NCI-H1436 treated with DMSO at 0.1 percent for 48 hours (cell line): ENCODE measurements around the gene CCDC127.
"Not testable (repeated sequence)": the region's sequence is repeated elsewhere in the genome, so short reads cannot be mapped to it uniquely, and the experiment has no call there.

Experiments
- DNase-seq: peaks from one replicate; lab custom pipeline; 2025; lab: John Stamatoyannopoulos, UW

CCDC127 gene

GRCh38 chr5:203246-203930 lies 14.6 kb downstream of the CCDC127 start:
- DNase-seq = no peak

GRCh38 chr5:201672-202071 lies 16.3 kb downstream of the CCDC127 start:
- DNase-seq = no peak

DNA sequence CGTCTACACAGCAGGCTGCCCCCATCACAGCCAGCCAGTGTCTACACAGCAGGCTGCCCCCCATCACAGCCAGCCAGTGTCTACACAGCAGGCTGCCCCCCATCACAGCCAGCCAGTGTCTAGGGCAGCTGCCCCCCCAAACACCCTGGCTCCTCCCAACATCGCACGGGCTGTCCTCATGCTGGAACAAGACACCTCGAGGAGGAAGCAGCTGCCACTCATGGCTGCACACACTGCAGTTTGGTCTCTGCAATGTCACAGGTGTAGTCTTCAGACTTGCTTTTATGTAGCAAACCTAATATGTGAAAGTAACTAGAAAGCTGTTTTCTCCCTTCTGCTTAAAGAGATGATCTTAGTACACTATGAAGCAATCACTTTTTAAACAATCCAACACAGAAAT lies 17.0 kb downstream of the CCDC127 start:
- DNase-seq = no peak

DNA sequence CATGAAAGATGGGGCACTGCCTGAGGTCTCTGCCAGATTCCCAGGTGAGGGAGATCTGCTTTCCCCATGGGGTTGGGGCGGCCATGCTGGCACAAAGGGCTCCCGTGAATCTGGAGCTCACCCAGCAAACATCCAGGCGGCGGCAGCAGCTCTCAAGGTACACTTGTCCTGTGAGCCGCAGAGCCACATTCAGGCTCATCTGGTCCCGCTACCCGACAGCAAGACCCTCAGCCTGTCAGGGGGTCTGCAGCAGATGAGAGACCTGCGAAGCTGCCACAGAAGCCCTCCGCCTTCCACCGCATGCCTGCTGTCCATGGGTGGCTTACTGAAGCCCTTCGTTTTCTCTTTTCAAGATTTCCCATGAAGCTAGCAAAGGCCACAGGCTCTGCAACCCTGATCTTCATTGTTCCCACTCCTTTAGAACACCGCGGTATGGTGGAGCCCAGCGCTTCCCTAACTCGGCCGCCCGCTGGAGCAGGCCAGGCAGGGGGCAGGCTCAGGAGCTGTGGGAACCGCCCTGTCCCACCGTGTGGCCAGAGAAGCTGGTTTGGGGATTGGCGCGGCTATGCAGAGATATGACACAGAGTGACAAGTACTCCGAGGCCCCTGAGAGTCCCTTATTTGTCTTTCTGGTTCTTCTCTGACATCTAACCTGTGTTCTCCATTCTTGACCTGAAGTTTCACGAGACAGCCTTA lies 17.9 kb downstream of the CCDC127 start:
- no peak for DNase-seq

DNA sequence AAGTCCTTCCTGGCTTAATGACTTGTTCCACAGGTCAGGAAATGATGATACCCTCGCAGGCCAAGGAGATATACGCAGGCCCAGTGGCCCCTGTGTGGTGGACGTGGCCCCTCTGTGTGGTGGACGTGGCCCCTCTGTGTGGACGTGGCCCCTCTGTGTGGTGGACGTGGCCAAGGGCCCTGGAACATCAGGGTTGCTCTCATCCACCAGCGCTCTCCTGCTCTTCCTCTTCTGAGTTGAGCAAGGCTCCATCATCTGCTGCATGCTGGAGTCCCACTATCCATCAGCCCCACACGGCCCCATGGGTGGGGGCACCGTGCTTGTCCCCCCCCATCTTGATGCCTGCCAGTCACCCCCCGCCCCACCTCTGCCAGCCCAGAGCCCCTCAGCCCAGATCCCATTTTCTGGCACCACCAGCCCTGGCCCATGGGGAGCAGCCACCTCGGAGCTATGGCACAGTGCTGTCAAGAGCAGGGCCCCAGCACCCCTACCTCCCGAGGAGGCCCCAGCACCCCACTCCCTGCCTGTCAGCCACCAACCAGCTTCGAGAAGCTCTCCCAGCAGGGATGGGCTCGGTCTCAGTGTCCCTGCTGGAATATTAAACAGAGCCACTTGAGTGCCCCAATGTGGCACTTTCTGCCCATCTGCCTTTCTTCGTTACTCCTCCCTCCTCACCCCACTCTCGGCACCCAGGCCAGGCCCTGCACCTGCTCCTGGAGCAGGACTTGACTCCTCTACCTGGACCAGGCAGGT lies 18.6 kb downstream of the CCDC127 start:
- no peak for DNase-seq

- no peak for DNase-seq
Observed at GRCh38 chr5:198516-199196, 19.3 kb downstream of the CCDC127 start.

DNA sequence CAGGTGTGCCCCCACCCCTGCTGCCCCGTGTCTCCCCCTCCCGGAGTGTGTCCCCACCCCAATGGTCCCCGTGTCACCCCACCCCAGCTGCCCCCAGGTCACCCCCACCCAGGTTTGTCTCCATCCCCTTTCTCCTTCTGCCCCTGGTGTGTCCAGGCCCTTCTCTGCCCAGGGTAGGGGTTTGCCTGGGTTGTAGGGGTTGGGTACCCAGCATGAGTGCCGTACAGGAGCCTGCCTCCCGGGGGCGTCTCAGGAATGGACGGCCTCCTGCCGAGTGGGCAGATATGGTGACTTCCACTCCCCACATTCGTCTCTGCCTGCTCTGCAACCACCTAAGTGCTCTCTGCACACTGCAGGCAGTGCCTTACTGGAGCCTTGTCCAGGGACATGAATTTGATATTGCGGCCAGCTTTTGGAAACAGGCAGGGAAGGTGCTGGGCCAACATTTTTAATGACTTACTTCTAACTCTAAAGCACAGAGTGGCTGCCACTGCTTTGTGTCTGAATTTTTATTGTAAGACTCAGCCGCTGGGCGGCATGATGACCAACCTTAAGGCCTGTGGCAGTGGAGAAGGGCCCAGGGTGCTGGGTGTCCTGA lies 20.0 kb downstream of the CCDC127 start:
- DNase-seq = no peak

DNA sequence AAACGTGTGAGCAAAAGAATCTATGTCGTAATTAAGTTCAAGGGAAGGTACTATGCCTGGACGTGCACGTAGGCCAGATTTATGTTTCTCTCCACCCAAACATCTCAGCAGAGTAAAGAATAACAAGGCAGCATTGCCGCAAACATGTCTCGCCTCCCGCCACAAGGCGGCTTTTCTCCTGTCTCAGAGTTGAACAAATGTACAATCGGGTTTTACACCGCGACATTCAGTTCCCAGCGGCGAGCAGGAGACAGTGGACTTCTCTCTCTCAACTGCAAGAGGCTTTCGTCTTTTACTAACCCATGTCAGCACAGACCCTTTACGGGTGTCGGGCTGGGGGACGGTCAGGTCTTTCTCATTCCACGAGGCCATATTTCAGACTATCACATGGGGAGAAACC lies 20.9 kb downstream of the CCDC127 start:
- not testable (repeated sequence) for DNase-seq

DNA sequence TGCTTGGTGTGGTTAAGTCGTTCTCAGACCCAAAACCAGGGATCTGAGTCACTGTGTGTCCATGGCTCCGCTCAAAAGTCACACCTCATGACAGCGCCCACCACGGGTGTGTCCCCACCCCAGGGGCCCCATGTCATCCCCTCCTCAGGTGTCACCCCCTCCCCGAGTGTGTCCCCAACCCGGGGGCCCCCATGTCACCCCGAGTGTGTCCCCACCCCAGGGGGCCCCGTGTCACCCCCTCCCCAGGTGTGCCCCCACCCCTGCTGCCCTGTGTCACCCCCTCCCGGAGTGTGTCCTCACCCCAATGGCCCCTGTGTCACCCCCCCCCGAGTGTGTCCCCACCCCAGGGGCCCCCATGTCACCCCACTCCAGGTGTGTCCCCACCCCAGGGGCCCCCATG lies 21.6 kb downstream of the CCDC127 start:
- DNase-seq = no peak

DNA sequence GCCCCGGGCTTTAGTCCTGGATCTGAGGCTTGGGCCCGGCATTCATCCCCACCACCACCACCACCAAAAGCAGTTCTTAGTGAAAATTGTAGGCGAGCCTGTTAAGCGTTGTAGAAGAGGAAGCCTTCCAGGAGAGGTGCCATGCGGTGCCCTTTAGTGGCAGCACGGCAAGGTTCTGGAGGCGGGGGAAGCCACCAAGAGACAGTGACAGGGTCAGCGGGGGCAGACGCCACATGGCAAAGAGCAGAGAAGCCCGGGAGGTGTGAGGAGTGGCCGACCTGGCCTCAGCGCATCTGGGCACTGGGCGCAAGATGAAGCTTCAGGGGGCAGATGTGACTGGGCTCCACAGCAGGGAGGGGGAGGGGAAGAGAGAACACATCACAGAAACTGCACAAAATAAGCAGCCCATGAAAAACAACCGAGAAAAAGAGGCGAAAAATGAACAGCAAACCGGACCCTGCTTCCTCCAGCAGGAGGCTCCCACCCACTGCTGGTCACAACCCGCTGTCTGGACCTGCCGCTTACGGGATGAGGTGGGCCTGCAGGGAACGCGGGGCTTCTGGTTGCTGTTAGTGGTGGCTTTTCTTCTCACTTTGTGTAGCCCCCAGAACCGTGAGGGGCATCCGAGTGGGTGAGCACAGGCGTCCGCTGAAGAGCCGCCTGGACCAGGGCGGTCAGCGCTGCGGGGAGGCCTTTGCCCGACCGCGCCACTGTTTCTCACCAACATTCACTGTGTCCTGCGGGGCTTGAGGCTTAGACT lies 22.4 kb downstream of the CCDC127 start:
- DNase-seq = no peak

GRCh38 chr5:194603-195209 lies 23.2 kb downstream of the CCDC127 start:
- DNase-seq = no peak

DNA sequence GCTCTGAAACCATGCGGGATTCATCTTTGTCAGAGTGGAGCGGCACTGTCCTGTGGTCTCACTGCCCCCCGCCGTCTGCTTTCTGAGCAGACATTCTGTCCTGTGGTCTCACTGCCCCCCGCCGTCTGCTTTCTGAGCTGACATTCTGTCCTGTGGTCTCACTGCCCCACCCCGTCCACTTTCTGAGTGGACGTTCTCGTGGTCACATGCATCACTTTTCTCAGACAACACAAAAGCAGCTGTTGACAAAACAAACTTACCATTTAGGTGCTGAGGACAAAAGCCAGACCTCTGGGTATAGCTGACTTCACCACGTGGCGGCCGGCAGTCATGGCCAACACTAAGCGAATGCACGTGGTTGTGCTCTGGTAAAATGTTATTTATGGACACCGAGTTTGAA lies 23.9 kb downstream of the CCDC127 start:
- DNase-seq = no peak

DNA sequence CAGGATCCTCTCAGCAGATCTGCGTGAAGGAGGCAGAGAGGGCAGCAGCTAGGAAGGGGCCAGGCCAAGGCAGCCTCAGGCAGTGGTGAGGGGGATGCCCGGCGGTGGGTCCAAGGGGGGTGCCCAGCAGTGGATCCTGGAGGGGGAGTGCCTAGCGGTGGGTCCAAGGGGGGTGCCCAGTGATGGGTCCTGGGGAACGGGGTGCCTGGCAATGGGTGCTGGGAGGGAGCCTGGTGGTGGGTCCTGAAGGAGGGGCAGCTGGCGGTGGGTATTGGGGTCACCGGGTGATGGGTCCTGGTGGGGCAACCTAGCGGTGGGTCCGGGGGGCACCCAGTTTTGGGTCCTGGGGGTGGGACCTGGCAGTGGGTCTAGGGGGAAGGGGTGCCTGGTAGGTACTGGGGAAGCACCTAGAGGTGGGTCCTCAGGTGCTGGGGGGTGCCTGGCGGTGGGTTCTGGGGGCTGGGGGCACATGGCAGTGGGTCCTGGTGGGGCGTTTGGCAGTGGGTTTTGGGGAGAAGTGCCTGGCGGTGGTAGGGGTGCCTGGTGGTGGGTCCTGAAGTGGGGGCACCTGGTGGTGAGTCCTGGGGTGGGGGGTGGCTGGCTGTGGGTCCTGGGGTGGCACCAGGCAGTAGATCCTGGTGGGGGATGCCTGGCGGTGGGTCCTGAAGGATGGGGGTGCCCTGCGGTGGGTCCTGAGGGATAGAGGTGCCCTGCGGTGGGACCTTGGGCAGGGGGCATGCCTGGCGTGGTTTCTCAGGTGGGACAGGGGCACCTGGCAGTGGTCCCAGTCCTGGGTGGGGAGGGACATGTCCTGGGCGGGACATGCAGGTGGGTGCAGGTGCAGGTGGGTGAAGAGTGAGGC lies 24.8 kb downstream of the CCDC127 start:
- no peak for DNase-seq

DNA sequence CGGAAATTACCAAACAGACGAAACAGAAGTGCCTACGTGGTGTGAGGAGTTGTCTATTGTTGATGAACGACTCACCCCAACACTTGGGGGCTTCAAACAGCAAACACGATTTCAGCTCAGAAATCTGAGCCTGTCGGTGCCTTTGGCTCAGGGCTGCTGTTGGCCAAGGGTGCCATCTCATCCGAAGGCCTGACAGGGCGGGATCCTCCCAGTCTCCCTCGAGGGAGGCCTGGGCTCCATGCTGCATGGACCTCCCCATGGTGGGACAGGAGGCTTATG lies 25.3 kb downstream of the CCDC127 start:
- no peak for DNase-seq

GRCh38 chr5:191949-192690 lies 25.8 kb downstream of the CCDC127 start:
- DNase-seq = no peak

- no peak for DNase-seq
Observed at GRCh38 chr5:191036-191948, 26.7 kb downstream of the CCDC127 start, which contains the start of gene LRRC14B. Gene LRRC14B, plus strand, starts transcription at chr5:191495. Its CDS starts 44 bp downstream, at chr5:191539.

GRCh38 chr5:190366-191035 lies 27.5 kb downstream of the CCDC127 start:
- no peak for DNase-seq

DNA sequence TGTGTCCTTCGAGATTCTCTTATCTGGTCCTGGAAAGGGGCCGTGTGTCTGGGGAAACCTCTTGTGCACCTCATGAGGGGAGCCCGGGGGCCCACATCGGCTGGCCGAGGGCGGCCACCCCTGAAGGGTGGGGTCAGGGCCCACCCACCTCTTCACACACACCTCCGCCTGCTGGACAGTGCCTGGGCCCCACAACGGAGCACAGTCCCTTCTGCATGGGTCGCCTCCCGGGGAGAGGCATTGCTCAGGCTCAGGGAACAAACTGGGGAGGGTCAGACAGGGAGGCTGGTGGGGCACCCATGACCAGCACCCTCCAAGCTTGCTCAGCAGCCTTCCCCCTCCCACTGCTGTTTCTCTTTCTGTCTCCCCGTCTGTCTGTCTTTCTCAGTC lies 28.0 kb downstream of the CCDC127 start:
- no peak for DNase-seq
